ENCODE results near the gene KCNQ4.

KCNQ4 gene

DNA sequence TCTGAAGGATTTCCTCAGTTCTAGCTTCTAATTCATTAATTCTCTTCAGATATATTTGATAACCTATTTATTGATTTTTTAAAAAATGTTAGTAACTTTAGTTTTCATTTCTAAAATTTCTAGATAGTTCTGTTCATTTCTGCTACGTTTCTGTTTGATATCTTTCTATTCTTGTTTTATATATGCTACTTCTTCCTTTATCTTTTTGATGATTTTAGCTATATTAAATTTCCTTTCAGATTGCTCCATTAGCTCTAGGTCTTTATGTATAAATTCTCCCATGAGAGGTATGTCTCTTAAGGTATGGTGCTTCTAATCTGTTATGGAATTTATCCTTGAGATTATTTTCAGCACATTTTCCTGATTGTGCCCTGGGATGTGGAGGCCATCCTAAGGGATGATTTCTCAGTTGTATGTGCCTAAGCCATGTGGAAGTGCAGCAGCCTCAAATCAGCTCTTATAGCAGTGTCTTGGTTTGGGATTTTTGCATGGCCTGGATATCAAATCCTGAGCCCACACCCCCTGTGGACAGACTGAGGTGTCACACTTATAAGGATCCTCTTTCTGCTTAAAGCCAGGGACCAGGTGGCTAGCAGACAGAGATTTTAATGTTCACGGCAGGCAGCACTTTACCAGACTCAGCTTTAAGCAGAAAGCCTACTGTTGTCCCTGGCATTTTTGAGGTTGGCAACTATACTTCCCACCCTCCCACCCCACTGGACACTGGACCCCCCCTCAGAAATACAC, 6.2 kb upstream of the KCNQ4 start:
- no peak for DNase-seq

DNA sequence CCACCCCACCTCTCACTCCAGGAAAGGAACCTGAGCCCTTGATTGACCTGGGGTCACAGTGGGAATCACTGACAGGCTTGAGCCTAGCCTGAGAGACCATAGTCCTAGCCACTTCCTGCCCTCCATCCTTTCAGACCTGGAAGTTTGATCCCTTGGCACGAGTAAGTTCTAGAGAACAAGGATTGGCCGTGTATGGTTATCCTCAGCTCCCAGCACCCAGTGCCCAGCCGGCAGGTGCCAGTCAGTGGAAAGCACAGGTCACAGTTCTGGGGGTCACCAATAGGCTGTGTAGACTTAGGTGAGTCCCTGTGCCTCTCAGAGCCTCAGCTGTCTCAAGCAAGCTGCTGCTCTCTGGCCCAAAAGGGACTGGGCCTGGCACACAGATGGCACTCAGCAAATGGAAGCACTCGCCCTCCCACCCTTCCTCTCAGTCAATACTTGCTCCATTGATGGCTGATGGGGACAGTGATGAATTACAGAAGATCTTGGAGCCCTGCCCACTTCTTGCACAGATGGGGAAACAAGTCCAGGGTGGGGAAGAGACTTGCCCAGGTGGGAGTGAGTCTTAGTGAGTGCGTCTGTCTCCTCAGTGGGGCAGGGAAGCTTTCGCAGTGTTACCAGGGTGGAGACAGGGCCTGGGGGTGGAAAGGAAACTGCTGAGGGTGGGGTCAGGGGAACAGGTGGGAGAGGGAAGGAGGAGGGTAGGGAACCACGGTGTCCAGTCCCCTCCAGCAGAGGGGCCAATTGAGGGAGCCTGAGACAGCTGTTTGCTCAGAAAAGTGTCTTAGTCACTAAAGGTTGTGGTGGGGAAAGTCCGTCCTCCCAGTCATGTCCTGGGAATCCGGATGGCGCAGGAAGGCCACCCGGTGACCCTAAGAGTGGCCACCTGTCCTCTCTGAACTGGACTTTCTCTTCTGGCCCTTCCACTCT, 2.6 kb upstream of the KCNQ4 start:
- no peak for DNase-seq

DNA sequence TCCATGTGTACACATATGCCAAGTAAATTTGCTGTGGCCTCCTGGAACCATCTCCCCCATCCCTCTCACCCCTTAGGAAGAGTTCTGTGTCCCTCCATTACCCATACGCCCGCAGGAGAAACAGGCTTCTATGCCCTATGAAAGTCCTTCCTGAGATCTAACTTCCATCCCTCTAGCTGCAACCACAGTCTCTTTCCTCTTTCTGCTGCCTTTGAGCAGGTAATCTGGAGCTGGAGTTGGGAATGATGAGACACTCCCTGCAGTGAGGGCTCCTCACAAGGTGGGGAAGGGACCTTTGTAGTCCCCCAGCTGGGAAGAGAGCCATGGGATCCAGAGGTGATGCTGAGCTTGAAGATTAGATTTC, 2.0 kb upstream of the KCNQ4 start:
- DNase-seq, result no peak

GRCh38 chr1:40782371-40782956, 1.1 kb upstream of the KCNQ4 start:
- DNase-seq, result no peak

GRCh38 chr1:40784141-40784770, 669 bp downstream of the KCNQ4 start:
- no peak for DNase-seq

GRCh38 chr1:40784771-40785151, 1.2 kb downstream of the KCNQ4 start:
- no peak for DNase-seq

GRCh38 chr1:40785446-40785845, 1.9 kb downstream of the KCNQ4 start:
- DNase-seq, result no peak

DNA sequence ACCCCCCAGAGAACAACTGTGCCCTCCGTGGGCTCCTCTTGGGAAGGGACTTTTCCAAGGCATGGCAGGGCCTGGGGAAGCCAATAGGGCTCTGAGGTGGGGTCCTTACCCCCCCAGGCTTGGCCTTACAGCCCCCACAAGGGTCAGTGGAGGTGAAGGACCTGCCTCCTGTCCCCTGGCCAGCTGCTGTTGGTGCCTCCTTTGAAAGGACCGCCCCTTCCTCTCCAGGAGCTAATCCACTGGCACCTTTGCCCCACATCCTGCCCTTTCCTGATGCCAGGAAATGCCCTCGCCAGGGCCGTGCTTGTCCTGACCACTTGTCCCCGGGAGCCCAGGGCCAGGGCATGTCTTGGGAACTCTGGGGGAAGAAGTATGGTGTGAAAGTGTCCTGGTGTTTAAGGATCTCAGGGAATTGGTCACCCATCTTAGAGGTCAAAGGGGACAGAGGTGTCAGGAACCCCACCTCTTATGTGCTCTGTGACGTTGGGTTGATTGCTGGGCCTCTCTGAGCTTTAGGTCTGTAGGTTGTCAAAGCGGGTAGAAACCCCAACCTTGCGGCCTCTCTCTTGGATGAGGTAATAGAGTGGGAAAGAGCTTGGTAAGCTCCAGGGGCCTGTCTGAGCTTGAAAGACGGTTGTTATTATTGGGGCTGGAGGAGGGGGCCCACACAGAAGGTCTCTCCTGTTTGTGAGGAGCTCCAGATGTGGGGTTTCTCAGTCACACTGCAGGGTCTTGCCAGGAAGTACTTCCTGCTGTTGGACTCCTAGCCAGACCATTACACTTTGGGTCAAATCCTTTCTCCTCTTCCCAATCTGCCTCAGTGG, 2.8 kb downstream of the KCNQ4 start:
- no peak for DNase-seq

DNA sequence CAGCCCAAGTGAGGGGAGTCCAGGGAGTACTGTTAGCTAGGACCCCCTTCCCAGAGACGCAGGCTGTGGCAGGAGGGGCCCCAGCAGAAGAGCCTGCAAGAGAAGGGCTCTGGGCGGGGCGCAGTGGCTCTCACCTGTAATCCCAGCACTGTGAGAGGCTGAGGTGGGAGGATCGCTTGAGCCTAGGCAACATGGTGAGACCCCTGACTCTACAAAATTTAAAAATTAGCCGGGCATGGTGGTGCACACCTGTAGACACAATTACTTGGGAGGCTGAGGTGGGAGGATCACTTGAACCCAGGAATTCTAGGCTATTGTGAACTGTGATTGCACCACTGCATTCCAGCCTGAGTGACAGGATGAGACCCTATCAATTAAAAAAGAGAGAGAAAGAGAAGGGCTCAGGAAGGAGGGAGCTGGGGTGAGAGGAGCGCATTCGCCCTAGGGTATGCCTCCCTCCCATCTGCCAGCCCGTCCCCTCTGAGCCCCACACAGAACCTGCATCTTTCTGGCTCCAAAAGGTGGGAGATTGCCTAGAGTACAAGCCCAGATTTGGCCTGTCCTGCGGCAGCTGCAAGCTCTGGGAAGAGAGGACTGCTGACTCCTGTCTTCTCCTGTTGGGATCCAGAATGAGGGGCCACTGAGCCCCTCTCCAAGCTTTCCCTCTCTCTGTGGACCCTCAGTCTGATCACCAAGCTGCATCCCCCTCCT, 3.6 kb downstream of the KCNQ4 start:
- DNase-seq, result no peak

GRCh38 chr1:40787737-40788560, 4.4 kb downstream of the KCNQ4 start:
- DNase-seq, result no peak

GRCh38 chr1:40788561-40789341, 5.2 kb downstream of the KCNQ4 start:
- no peak for DNase-seq

GRCh38 chr1:40789342-40789598, 5.7 kb downstream of the KCNQ4 start:
- DNase-seq, result no peak

DNA sequence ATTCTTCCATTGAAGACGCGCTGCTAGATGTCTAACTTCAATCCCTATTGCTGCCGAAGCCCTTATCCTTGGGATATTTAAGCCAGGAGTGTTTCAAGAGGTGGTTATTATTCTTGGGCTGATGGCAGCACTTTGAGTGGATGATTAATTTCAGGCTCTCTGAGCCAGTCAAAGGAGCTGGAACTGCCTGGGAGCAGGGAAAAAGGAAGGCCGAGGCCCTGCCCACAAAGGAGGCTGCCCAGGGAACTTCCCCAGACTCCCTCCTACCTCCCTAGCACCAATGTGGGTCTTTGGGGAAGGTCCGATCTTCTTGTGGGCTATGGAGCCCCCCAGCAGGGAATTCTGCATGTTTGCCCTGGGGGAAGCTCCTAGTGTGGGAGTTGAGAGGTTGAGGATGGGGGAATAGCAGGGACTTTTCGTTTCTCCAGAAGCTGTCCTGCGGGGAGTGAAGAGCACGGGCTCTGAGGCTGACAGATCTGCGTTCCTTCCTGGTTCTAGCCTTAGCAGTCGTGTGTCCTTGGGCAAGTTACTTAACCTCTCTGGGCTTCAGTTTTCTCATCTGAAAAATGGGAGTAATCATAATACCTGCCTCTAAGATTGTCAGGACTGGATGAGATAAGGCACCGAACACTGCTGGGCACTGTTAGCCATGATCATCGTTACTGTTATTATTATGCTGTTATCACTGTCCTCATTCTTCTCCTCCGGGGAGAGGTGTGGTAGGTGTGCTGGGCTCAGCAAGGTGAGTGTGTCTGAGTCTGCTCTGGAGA, 6.3 kb downstream of the KCNQ4 start:
- no peak for DNase-seq

DNA sequence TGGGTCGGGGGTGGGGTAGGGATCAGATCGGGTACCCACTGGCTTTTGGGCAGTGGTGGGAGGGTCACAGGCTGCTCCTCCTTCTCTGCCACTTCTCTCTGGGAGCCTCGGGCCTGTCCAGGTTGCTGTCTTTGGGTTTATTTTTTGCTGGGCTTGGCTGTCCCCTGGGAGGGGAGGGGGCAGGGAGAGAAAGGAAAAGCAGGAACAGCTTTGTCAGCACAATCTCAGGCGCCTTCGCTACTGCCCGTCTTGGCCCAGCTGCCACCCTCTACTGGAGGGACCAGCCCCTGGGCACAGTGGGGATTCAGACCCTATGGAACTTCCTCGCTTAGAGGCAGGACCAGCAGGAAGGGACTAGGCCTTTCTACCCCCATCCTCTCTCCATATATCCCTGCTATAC, 8.4 kb downstream of the KCNQ4 start:
- no peak for DNase-seq

- DNase-seq, result no peak
These were observed 10.0 kb downstream of the KCNQ4 start for GRCh38 chr1:40793617-40794016.

DNA sequence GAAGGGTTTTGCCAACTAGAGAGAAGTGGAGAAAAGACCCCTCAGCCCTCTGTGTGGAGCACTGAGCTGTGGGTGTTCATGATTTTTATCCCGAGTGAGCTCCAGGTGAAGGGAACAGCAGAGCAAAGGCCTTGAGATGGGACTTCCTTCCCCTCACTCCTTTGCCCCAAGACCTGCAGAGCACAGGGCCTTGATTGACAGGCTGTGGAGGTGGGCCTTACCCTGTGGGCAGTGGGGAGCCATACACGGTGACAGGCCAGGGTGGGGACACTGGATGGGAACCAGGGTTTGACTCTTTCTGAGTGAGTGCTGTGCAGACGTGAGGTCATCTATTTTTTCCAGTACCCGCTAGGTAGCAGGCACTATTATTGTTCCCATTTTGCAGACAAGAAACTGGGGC, 10.5 kb downstream of the KCNQ4 start:
- DNase-seq, result no peak

GRCh38 chr1:40794974-40795715, 11.6 kb downstream of the KCNQ4 start:
- no peak for DNase-seq

DNA sequence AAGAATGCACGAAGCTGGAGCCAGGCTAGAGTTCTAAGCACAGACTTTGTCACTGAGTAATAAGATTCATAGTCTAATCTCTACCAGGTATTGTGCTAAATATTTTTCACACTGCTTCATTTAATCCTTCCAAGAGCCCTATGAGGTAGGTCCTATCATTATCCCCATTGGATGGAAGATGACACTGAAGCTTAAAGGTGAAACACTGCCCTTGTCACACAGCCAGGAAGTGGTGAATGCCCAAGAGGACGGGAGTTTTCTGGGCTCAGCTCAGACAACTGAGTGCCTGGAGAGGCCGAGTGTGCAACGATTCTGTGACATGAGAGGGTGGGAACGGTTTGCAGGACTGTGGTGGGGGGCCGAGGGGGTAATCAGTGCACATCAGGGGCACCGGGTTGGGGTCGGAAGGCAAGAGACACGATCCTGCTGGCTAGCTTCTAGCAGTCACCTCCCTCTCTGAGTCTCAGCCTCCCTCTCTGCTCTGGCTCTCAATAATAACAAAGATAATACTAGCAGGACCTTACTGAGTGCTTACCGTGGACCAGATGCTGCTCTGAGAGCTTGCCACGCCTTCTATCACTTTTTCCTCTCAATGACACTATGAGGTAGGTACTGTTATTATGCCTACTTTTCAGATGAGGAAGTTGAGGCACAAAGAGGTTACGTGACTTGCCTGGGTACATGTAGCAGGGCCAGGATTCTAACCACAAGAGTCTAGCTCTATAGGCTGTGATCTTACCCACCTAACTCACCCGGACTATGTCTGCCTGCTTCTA, 12.4 kb downstream of the KCNQ4 start:
- DNase-seq, result no peak
